Activated CD4-positive, alpha-beta memory T cell treated with anti-CD3 and anti-CD28 coated beads for 36 hours (primary cell): ENCODE results near the gene IL1R2. TPM values are rescaled to one million over a fixed set of nuclear protein-coding genes. Genes with fewer than 3 reads are reported as not detected.

ENCODE experiments used
- CTCF ChIA-PET: fragments of 350-600 bp; sonication (Branson Sonifier 250); formaldehyde crosslinking; loops from one replicate; lab custom pipeline; 2021; ENCODE audit warnings: antibody characterized with exemption, inconsistent platforms; lab: Charles Lee
- POLR2A ChIA-PET: fragments of 350-600 bp; sonication (Branson Sonifier 250); formaldehyde crosslinking; loops from one replicate; lab custom pipeline; 2021; ENCODE audit warnings: antibody characterized with exemption; lab: Charles Lee
- DNase-seq: peaks from one replicate; pipeline ENCODE4 v3.0.0-alpha.2; 2020
- H3K27ac Mint-ChIP-seq: one replicate; pipeline ENCODE4 v1.8.0; 2021; ENCODE audit warnings: mixed read lengths
- H3K27me3 Mint-ChIP-seq: one replicate; pipeline ENCODE4 v1.8.0; 2021; ENCODE audit warnings: mixed read lengths
- H3K36me3 Mint-ChIP-seq: one replicate; pipeline ENCODE4 v1.8.0; 2021; ENCODE audit warnings: mixed read lengths
- H3K4me1 Mint-ChIP-seq: one replicate; pipeline ENCODE4 v1.8.0; 2021; ENCODE audit warnings: low read depth, mixed read lengths
- H3K4me3 Mint-ChIP-seq: one replicate; pipeline ENCODE4 v1.8.0; 2021; ENCODE audit warnings: mild to moderate bottlenecking, mixed read lengths
- H3K9me3 Mint-ChIP-seq: one replicate; pipeline ENCODE4 v1.8.0; 2021; ENCODE audit warnings: mixed read lengths
- intact Hi-C: fragments of 100-400 bp; cut with micrococcal nuclease; formaldehyde crosslinking; loops from one replicate; pipeline ENCODE4 v1.15.1; 2023
- total RNA-seq, 2 experiments: library from RNA; stranded (reverse); gene quantifications; one replicate each; pipeline ENCODE4 v1.2.3, GENCODE V29; 2021

IL1R2 gene
- total RNA-seq, 2 experiments from 2014 or later, result 35.6 to 36.2 TPM

DNA sequence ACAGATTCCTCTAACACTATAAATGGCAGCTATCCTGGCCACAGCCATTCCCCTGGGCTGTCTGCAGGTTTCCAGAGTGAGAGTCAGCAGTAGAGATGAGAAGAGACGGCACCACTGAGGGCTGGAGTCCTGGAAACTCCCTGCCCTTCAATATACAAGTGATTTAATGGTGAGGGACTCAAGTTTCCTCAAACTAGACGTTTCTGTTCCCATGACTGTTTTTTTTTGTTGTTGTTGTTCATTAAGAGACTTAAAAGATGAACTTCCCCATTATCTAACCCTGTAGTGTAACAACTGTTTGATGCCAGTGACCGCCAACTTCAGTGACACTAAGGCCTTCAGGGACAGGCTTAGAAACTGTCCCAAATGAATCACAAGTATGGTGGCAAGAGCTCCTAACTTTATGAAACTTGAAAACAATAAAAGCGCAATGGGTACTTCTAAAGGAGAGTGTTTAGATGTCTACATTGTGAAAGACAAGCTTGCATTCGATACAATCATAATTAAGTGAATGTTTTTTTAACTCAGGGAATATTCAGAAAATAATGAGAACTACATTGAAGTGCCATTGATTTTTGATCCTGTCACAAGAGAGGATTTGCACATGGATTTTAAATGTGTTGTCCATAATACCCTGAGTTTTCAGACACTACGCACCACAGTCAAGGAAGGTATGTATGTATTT is 34.0 kb downstream of the IL1R2 start:
- H3K36me3 Mint-ChIP-seq, result peaks cover 42% of the 10 kb centered on the region
- no peak overlapping the region for H3K4me3 Mint-ChIP-seq
- H3K4me1 Mint-ChIP-seq, result peaks cover 76% of the 10 kb centered on the region
- H3K27me3 Mint-ChIP-seq, result no peaks in the 10 kb centered on the region
- no peaks in the 10 kb centered on the region for H3K9me3 Mint-ChIP-seq
- ChIA-PET POLR2A (interaction anchor here (1.6 kb wide), 1 partner anchor 79 kb away, joined by 3 read pairs; no protein-coding TSS in a partner anchor), CTCF (interaction anchor here (0.8 to 5.5 kb wide), 8 partner anchors 9 to 226 kb away, joined by 3 to 44 read pairs (median 4); no protein-coding TSS in a partner anchor)
- peak overlapping the region; percentile 55 for H3K27ac Mint-ChIP-seq
- intact Hi-C loops, result loop anchor here (5.0 kb wide), 1 partner anchor 77 kb away; no protein-coding TSS in a partner anchor
- no peak for DNase-seq

DNA sequence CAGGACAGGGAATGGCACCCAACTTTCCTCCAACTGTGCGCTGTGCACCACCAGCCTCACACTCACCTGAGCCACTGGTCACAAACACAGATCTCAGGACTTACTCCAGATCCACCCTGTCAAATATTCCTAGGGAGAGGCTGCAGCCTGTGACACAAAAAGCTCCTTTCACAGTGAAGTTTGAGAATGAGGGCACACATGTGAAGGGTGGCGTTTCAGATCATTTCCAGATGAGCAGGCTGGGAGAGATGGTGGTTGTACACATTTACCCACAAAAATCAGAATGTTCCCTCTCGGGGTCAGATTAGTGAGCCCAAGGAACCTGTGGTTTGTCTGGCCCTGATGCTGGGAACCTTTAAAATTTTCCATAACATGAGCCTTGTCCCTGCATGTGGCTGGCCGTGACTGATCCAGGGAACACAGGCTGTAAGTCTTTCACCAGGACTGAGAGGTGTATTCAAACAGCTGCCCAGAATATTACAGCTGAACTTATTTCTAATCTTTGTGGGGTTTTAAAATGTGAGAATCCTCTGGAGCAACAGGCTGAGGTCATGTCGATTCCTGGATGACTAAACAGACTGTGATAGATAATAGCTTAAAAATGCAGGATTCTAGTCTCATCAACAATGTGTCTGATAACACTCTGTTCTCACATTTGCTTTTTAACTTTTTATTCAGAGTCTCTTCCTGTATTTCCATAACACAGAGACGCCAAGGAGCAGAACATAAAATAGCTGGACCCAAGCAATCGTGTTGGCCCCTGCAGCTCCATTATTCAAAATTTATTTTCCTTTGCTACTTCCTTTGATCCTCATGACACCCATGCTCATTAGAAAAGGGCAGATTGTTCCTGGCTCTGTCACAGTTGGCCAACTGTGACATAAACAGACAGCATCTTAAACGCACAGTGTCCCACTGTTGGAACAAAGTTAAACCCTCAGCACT is 35.5 kb downstream of the IL1R2 start:
- POLR2A ChIA-PET, result interaction anchor here (1.0 to 1.5 kb wide), 4 partner anchors 30 to 56 kb away, joined by 3 to 6 read pairs (median 4); no protein-coding TSS in a partner anchor
- H3K4me1 Mint-ChIP-seq, result peaks cover 64% of the 10 kb centered on the region
- no peak overlapping the region for H3K4me3 Mint-ChIP-seq
- peaks cover 42% of the 10 kb centered on the region for H3K36me3 Mint-ChIP-seq
- intact Hi-C loops, result loop anchor here (5.0 kb wide), 1 partner anchor 75 kb away; no protein-coding TSS in a partner anchor
- no peaks in the 10 kb centered on the region for H3K9me3 Mint-ChIP-seq
- no peaks in the 10 kb centered on the region for H3K27me3 Mint-ChIP-seq
- no peak for DNase-seq
- CTCF ChIA-PET, result interaction anchor here (1.1 to 5.5 kb wide), 8 partner anchors 7 to 416 kb away, joined by 3 to 44 read pairs (median 6); no protein-coding TSS in a partner anchor
- H3K27ac Mint-ChIP-seq, result peak overlapping the region; percentile 63

DNA sequence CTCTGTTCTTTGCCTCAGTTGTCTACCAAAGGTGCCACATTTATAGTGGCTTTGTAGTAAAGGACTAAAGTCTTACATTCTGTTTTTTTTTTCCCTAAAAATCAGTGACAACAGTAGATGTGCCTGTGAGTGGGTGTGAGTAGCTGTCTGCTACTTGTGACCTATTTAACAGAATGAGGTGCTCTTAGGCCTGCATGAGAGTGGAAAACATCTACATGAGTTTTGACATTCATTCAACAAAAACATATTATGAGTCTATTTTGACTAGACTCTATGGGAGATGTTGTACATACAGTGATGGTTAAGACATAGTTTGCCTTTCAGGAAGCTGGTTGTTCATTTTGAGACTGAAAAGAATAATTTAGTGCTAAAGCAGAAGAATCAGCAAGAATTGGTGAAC is 36.7 kb downstream of the IL1R2 start:
- H3K36me3 Mint-ChIP-seq, result peaks cover 34% of the 10 kb centered on the region
- POLR2A ChIA-PET, result interaction anchor here (0.7 to 1.4 kb wide), 5 partner anchors 12 to 36 kb away, joined by 3 to 5 read pairs (median 3); no protein-coding TSS in a partner anchor
- peak overlapping the region; percentile 63 for H3K27ac Mint-ChIP-seq
- CTCF ChIA-PET, result interaction anchor here (3.0 to 5.5 kb wide), 2 partner anchors 8 to 212 kb away, joined by 10 to 44 read pairs; no protein-coding TSS in a partner anchor
- no peaks in the 10 kb centered on the region for H3K9me3 Mint-ChIP-seq
- no peak overlapping the region for H3K4me3 Mint-ChIP-seq
- intact Hi-C loops, result loop anchor here (1.0 to 5.0 kb wide), 5 partner anchors 16 to 74 kb away; no protein-coding TSS in a partner anchor
- peaks cover 66% of the 10 kb centered on the region for H3K4me1 Mint-ChIP-seq
- DNase-seq, result no peak
- no peaks in the 10 kb centered on the region for H3K27me3 Mint-ChIP-seq

DNA sequence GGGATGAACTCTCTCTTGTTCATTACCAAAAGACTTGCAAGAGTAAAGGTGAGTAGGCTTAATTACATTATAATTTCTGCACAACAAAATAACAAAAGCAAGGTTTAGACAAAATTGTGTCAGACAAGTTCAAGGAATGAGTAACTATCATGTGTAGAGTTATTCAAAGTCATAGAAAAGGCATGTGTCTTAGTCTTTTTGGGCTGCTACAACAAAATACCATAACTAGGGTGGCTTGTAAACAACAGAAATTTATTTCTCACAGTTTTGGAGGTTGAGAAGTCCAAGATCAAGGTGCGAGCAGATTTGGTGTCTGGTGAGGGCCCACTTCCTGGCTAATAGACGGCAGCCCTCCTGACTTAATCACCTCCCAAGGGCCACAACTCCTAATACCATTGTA is 37.6 kb downstream of the IL1R2 start:
- ChIA-PET CTCF (interaction anchor here (3.0 kb wide), 1 partner anchor 9 kb away, joined by 10 read pairs; no protein-coding TSS in a partner anchor), POLR2A (no interaction called here)
- no peaks in the 10 kb centered on the region for H3K9me3 Mint-ChIP-seq
- no peaks in the 10 kb centered on the region for H3K27me3 Mint-ChIP-seq
- H3K4me1 Mint-ChIP-seq, result peaks cover 70% of the 10 kb centered on the region
- DNase-seq, result no peak
- intact Hi-C loops, result loop anchor here (2.0 to 5.0 kb wide), 2 partner anchors 15 to 73 kb away; no protein-coding TSS in a partner anchor
- no peak overlapping the region for H3K27ac Mint-ChIP-seq
- H3K36me3 Mint-ChIP-seq, result peaks cover 31% of the 10 kb centered on the region
- H3K4me3 Mint-ChIP-seq, result no peak overlapping the region

DNA sequence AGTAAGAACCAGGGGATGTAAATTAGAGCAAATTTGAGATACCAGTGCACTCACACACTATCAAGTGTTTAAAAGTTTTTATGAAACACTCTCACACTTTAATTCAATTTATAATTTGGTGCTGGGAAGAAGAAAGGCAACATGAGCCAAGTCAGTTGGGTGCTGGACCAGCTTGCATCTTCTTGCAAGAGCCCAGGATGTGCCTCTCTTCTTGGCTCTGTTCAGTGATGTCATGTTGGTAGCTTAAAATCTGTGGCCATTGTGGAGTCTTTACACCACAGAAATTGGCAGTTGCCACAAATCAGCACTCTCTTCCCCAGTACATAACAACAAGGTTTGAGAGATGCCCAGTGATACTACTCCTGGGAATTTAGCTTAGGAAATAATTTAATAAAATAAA is 38.2 kb downstream of the IL1R2 start:
- DNase-seq, result no peak
- intact Hi-C loops, result loop anchor here (2.0 to 5.0 kb wide), 2 partner anchors 15 to 72 kb away; no protein-coding TSS in a partner anchor
- Mint-ChIP-seq H3K9me3 (no peaks in the 10 kb centered on the region), H3K4me1 (peaks cover 70% of the 10 kb centered on the region), H3K36me3 (peaks cover 31% of the 10 kb centered on the region), H3K4me3 (no peak overlapping the region), H3K27me3 (no peaks in the 10 kb centered on the region), H3K27ac (no peak overlapping the region)
- POLR2A ChIA-PET, result no interaction called here
- CTCF ChIA-PET, result interaction anchor here (1.0 to 3.0 kb wide), 2 partner anchors 10 to 14 kb away, joined by 3 to 10 read pairs; no protein-coding TSS in a partner anchor

DNA sequence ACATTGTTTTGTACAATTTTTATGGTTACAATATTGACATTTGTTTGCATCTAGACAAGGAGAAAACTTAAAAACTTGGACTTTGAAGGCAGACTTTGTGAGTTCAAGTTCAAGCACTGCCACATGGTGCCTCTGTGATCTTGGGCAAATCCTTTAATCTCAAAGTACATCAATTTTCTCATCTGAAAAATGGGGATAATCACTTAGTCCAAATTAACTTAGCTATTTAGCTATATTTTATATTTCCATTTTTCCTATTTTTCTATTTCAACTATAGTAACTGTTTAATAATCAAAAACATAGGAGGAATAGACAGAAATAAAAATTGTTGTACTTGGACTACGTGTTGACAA is 38.7 kb downstream of the IL1R2 start:
- ChIA-PET POLR2A (no interaction called here), CTCF (interaction anchor here (1.0 to 3.0 kb wide), 2 partner anchors 10 to 14 kb away, joined by 3 to 10 read pairs; no protein-coding TSS in a partner anchor)
- no peak for DNase-seq
- peaks cover 28% of the 10 kb centered on the region for H3K36me3 Mint-ChIP-seq
- H3K4me1 Mint-ChIP-seq, result peaks cover 68% of the 10 kb centered on the region
- no peaks in the 10 kb centered on the region for H3K9me3 Mint-ChIP-seq
- H3K27ac Mint-ChIP-seq, result no peak overlapping the region
- no peaks in the 10 kb centered on the region for H3K27me3 Mint-ChIP-seq
- H3K4me3 Mint-ChIP-seq, result no peak overlapping the region
- intact Hi-C loops, result no loop called here

DNA sequence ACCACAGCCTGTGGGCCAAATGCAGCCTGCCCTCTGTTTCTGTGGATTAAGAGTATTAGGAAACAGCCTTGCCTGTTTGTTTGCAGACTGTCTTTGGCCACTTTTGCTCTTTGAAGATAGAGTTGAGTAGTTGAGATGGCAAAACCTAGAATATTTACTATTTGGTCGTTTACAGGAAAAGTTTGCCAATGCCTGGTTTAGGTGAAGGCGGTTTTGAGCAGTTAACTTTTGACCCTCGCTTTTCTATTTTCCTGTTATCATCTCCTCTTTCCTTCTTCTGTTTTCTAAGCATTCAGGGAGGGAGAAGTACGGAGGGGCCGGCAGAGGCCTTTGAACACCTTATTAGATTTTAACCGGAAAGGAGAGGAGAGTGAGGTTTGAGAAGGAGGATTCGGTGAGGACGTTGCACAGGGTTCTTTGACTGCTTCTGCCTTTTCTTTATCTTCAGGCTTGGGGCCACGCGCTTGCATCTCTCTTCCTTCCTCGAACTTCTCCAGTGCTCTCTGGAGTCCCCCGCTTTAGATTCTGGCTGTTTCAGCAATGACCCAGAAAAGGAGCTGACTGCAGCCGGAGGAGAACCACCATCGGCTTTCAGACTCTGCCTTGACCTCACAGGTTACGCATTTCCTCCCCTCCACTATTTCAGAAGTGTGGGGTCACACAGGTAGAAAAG is 39.2 kb downstream of the IL1R2 start:
- Mint-ChIP-seq H3K36me3 (peaks cover 24% of the 10 kb centered on the region), H3K4me1 (peaks cover 63% of the 10 kb centered on the region), H3K4me3 (no peak overlapping the region), H3K27ac (no peak overlapping the region), H3K27me3 (no peaks in the 10 kb centered on the region), H3K9me3 (no peaks in the 10 kb centered on the region)
- ChIA-PET CTCF (interaction anchor here (0.6 kb wide), 1 partner anchor 205 kb away, joined by 3 read pairs; no protein-coding TSS in a partner anchor), POLR2A (no interaction called here)
- no peak for DNase-seq
- intact Hi-C loops, result no loop called here

DNA sequence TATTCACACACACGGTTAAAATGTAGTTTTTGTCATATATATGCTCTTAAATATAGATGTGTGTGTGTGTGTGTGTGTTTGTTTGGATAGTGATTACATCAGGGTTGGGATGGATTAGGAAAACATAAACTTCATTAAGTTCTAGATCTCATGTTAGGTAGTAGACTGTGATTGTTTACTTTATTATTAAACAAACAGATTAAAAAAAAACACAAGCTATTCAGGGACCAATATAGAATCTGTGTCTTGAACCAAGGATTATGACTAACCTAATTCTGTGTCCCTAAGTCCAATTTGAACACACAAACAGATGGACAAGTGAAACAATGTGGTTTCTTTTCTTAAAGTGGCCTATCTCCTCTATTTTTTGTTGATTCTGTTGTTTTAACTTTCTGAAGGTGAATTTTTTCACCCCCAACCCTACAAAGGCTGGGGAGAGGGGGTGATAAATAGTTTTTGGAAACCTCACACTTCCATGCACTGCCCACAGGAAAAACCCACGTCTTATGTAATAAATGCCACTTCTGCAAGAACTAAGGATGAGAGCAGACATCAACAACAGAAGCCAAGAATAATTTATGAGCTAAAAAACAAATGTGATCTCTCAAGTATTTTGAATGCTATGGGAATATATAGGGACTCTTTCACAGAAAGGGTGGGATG is 40.7 kb downstream of the IL1R2 start:
- intact Hi-C loops, result no loop called here
- peaks cover 54% of the 10 kb centered on the region for H3K4me1 Mint-ChIP-seq

DNA sequence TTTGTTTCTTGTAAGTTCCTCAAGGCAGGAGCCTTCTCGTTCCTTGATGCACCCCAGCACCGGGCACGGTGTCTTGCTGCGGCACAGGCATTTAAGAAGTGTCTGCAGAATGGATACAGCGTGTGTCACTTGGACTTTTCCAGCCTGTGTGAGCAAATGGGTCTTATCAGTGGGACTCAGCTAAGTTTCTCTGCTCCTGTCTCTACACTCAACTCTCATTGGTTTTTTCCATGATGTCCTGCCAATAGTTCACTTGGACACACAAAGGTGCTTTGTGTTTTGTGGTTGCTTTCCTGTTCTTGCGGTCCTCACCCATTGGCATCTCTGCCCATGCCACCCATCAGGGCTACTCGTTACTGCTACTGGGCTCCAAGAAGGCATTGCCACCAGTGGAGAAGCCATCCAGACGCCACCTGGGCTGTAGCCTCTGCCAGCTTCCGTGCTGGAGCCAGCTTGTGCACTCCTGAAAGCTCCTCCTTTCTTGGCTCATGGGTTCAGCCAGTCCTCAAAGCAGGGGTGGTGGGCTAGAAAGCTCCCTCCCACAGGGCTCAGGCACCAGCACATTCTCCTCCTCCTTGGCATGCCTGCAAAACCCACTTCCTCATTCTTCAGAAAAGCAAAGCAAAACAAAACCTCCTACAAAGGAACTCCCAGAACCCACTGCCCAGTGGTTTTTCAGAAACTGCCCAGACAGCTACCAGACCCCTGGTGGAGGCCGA is 41.4 kb downstream of the IL1R2 start:
- Mint-ChIP-seq H3K4me3 (no peak overlapping the region), H3K9me3 (no peaks in the 10 kb centered on the region), H3K27ac (peak overlapping the region; percentile 65), H3K4me1 (peaks cover 47% of the 10 kb centered on the region), H3K36me3 (peaks cover 6% of the 10 kb centered on the region), H3K27me3 (no peaks in the 10 kb centered on the region)
- peak; percentile 53 for DNase-seq
- POLR2A ChIA-PET, result interaction anchor here (1.0 kb wide), 1 partner anchor 116 kb away, joined by 3 read pairs; no protein-coding TSS in a partner anchor
- CTCF ChIA-PET, result interaction anchor here (1.0 to 2.0 kb wide), 6 partner anchors 13 to 207 kb away, joined by 3 to 16 read pairs (median 6); no protein-coding TSS in a partner anchor
- intact Hi-C loops, result no loop called here

More for the DNA sequence above, 40.7 kb downstream of the IL1R2 start:
- no peaks in the 10 kb centered on the region for H3K27me3 Mint-ChIP-seq
- no peak overlapping the region for H3K4me3 Mint-ChIP-seq
- H3K9me3 Mint-ChIP-seq, result no peaks in the 10 kb centered on the region
- peaks cover 11% of the 10 kb centered on the region for H3K36me3 Mint-ChIP-seq
- H3K27ac Mint-ChIP-seq, result no peak overlapping the region
- CTCF ChIA-PET, result interaction anchor here (1.5 to 2.0 kb wide), 4 partner anchors 12 to 208 kb away, joined by 3 to 16 read pairs (median 8); no protein-coding TSS in a partner anchor
- DNase-seq, result no peak
- POLR2A ChIA-PET, result interaction anchor here (1.0 kb wide), 1 partner anchor 117 kb away, joined by 3 read pairs; no protein-coding TSS in a partner anchor
